Osteoblast (primary cell): Measurements from ENCODE around the gene RYR3. TPM values are rescaled to one million over a fixed set of nuclear protein-coding genes. Genes with fewer than 3 reads are reported as not detected.
A peak's percentile ranks its signal among the peaks of the same experiment; 100 is the strongest.

Experiments used
- DNase-seq: peaks from one replicate; pipeline ENCODE4 v3.0.0; 2011; ENCODE audit warnings: low spot score, mixed read lengths; ENCODE audit not compliant: insufficient read length; ENCODE audit errors: missing footprints
- H2AFZ ChIP-seq: 2 replicates; pipeline ENCODE4 v1.6.0; 2011; ENCODE audit warnings: mild to moderate bottlenecking, low read length
- H3K27ac ChIP-seq: 2 replicates; pipeline ENCODE4 v1.5.1; 2011; ENCODE audit warnings: mild to moderate bottlenecking, low read depth, low read length, moderate library complexity
- H3K27me3 ChIP-seq: 2 replicates; pipeline ENCODE4 v1.6.0; 2012; ENCODE audit warnings: mild to moderate bottlenecking, control low read depth, inconsistent platforms, low read length, moderate library complexity; ENCODE audit not compliant: insufficient read depth
- H3K36me3 ChIP-seq: 2 replicates; pipeline ENCODE4 v1.5.1; 2011; ENCODE audit warnings: mild to moderate bottlenecking, low read length, control low read depth, moderate library complexity; ENCODE audit not compliant: insufficient read depth
- H3K4me1 ChIP-seq: 2 replicates; pipeline ENCODE4 v1.5.1; 2011; ENCODE audit warnings: mild to moderate bottlenecking, low read length, control low read depth, moderate library complexity; ENCODE audit not compliant: insufficient read depth
- H3K4me2 ChIP-seq: 2 replicates; pipeline ENCODE4 v1.6.0; 2011; ENCODE audit warnings: mild to moderate bottlenecking, low read length; ENCODE audit not compliant: insufficient read depth
- H3K4me3 ChIP-seq: fragments of 200-600 bp; sonication (generic); 3 replicates; pipeline ENCODE4 v1.5.1; 2012; ENCODE audit warnings: mild to moderate bottlenecking, low read length, inconsistent platforms; ENCODE audit not compliant: insufficient read depth
- H3K79me2 ChIP-seq: 2 replicates; pipeline ENCODE4 v1.6.0; 2012; ENCODE audit warnings: mild to moderate bottlenecking, low read length, control low read depth, inconsistent platforms; ENCODE audit not compliant: insufficient read depth
- H3K9me3 ChIP-seq: 2 replicates; pipeline ENCODE4 v1.5.1; 2011; ENCODE audit warnings: low read depth, low read length, control low read depth
- H4K20me1 ChIP-seq: 2 replicates; pipeline ENCODE4 v1.6.0; 2012; ENCODE audit warnings: mild to moderate bottlenecking, low read length, control low read depth; ENCODE audit not compliant: insufficient read depth
- CTCF ChIP-seq: IDR thresholded peaks from 2 replicates; pipeline ENCODE4 v1.5.1; 2011; ENCODE audit warnings: mild to moderate bottlenecking, low read depth, low read length, moderate library complexity; ENCODE audit errors: extremely low read depth
- total RNA-seq: library from RNA; depleted of rRNA; stranded (reverse); fragments of >200 nt; gene quantifications from 2 replicates; pipeline ENCODE4 v1.2.3, GENCODE V29; 2012

Gene RYR3
- total RNA-seq, 1 donor: not detected

- H3K4me3 ChIP-seq: no peak overlapping the region
- DNase-seq: no peak
- H3K4me1 ChIP-seq: peaks cover 6% of the 10 kb centered on the region
- H3K4me2 ChIP-seq: no peak overlapping the region
- TF ChIP-seq CTCF: no peak
- H3K36me3 ChIP-seq: no peaks in the 10 kb centered on the region
- H2AFZ ChIP-seq: no peak overlapping the region
- no peak overlapping the region for H3K27ac ChIP-seq
- no peaks in the 10 kb centered on the region for H3K79me2 ChIP-seq
- peaks cover 2% of the 10 kb centered on the region for H4K20me1 ChIP-seq
- H3K27me3 ChIP-seq: peaks cover 15% of the 10 kb centered on the region
- no peaks in the 10 kb centered on the region for H3K9me3 ChIP-seq
Observed at GRCh38 chr15:33298631-33299030, 12.1 kb upstream of the RYR3 start.

GRCh38 chr15:33304924-33305323 lies 5.8 kb upstream of the RYR3 start:
- Histone ChIP-seq H3K27me3 (peaks cover 12% of the 10 kb centered on the region), H3K27ac (no peak overlapping the region), H3K9me3 (no peaks in the 10 kb centered on the region), H3K4me1 (no peaks in the 10 kb centered on the region), H2AFZ (no peak overlapping the region), H3K79me2 (no peaks in the 10 kb centered on the region), H3K36me3 (no peaks in the 10 kb centered on the region), H4K20me1 (no peaks in the 10 kb centered on the region), H3K4me2 (no peak overlapping the region), H3K4me3 (no peak overlapping the region)
- no peak for TF ChIP-seq CTCF
- no peak for DNase-seq

GRCh38 chr15:33309602-33310276 lies 1.0 kb upstream of the RYR3 start:
- Histone ChIP-seq H3K27me3 (peaks cover 32% of the 10 kb centered on the region), H3K27ac (no peak overlapping the region), H3K9me3 (no peaks in the 10 kb centered on the region), H3K79me2 (no peaks in the 10 kb centered on the region), H3K4me1 (no peaks in the 10 kb centered on the region), H3K4me2 (no peak overlapping the region), H2AFZ (no peak overlapping the region), H4K20me1 (no peaks in the 10 kb centered on the region), H3K4me3 (no peak overlapping the region), H3K36me3 (no peaks in the 10 kb centered on the region)
- DNase-seq: peak; percentile 78
- TF ChIP-seq CTCF: peak; percentile 30

- no peaks in the 10 kb centered on the region for H3K36me3 ChIP-seq
- no peak overlapping the region for H3K4me2 ChIP-seq
- peaks cover 32% of the 10 kb centered on the region for H3K27me3 ChIP-seq
- H3K79me2 ChIP-seq: no peaks in the 10 kb centered on the region
- H3K4me1 ChIP-seq: no peaks in the 10 kb centered on the region
- no peak overlapping the region for H3K27ac ChIP-seq
- H3K4me3 ChIP-seq: no peak overlapping the region
- H3K9me3 ChIP-seq: no peaks in the 10 kb centered on the region
- H4K20me1 ChIP-seq: no peaks in the 10 kb centered on the region
- no peak for DNase-seq
- no peak for TF ChIP-seq CTCF
- H2AFZ ChIP-seq: no peak overlapping the region
Observed at GRCh38 chr15:33311312-33311971, 675 bp downstream of the RYR3 start.
